DMS153 treated with DMSO at 0.1 percent for 48 hours (cell line): ENCODE measurements around the gene TROAP.
"Not testable (repeated sequence)": the region's sequence is repeated elsewhere in the genome, so short reads cannot be mapped to it uniquely, and the experiment has no call there.

Source experiments
- DNase-seq: peaks from one replicate; lab custom pipeline; 2025; ENCODE audit not compliant: unreplicated experiment; lab: John Stamatoyannopoulos, UW

The TROAP gene

DNA sequence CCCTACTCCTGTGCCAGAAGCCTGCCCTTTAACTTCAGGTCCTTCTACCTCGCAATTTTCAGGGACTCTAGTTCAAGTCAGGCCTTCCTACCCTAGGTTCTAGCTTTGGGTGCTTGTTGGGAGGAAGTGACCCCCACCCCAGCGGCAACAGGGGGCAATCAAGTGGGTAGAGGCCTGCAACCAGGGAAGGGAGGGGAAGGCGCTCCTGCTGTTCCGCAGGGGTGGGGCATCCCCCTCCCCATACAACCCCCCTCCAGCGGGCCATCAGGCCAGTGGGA is 28.3 kb upstream of the TROAP start:
- DNase-seq: no peak

DNA sequence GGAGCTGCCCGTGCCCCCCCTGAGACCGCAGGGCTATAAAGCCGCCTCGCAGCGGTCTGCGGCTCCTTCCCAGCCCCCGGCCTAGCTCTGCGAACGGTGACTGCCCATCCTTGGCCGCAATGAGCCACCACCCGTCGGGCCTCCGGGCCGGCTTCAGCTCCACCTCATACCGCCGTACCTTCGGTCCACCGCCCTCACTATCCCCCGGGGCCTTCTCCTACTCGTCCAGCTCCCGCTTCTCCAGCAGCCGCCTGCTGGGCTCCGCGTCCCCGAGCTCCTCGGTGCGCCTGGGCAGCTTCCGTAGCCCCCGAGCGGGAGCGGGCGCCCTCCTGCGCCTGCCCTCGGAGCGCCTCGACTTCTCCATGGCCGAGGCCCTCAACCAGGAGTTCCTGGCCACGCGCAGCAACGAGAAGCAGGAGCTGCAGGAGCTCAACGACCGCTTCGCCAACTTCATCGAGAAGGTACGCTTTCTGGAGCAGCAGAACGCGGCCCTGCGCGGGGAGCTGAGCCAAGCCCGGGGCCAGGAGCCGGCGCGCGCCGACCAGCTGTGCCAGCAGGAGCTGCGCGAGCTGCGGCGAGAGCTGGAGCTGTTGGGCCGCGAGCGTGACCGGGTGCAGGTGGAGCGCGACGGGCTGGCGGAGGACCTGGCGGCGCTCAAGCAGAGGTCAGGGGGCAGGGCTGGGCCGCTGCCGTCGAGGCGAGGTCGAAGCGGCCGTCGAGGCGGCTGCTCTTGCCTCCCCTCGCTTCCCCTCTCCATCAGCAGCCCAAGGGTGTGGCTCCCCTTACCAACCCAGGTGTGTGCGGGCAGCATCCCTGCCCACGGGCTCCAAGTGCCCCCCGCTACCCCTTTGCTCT is 27.7 kb upstream of the TROAP start, which contains the start of gene PRPH:
Gene PRPH, plus strand, starts transcription at position 66 of the 855 bp plus-strand sequence. Its CDS starts 54 bp downstream, at position 120.
- DNase-seq: peak; percentile 42

DNA sequence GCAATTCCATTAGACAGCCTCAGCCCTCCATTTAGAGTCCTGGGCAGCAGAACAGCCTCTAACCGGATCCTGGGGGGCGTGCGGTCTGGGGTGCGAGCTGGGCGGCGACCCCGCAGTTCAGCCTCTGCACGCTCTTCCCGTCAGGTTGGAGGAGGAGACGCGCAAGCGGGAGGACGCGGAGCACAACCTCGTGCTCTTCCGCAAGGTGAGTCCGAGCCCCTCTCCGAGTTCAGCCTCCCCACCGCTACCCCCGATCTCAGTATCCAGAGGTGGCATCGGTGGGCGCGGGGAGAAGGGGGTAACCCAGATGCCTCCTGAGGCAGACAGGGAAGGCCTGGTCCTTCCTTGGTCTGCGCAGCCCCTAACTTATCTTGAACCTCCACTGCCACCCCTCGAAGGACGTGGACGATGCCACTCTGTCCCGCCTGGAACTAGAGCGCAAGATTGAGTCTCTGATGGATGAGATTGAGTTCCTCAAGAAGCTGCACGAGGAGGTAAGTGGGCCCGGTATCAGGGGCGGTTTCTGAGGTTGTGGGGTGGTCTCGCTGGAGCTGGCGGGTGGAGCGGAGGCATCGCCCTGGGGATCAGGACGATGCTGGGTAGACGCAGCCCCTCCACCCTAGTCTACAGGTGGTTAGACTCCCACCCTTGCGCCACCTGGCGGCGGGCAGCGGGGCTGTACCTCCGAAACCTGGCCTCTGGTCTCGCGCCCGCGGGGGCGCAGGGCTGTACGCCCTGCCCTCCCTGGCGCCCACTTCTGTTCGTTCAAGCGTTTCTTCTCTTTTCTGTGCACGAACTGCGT is 26.8 kb upstream of the TROAP start:
- DNase-seq: peak; percentile 74

DNA sequence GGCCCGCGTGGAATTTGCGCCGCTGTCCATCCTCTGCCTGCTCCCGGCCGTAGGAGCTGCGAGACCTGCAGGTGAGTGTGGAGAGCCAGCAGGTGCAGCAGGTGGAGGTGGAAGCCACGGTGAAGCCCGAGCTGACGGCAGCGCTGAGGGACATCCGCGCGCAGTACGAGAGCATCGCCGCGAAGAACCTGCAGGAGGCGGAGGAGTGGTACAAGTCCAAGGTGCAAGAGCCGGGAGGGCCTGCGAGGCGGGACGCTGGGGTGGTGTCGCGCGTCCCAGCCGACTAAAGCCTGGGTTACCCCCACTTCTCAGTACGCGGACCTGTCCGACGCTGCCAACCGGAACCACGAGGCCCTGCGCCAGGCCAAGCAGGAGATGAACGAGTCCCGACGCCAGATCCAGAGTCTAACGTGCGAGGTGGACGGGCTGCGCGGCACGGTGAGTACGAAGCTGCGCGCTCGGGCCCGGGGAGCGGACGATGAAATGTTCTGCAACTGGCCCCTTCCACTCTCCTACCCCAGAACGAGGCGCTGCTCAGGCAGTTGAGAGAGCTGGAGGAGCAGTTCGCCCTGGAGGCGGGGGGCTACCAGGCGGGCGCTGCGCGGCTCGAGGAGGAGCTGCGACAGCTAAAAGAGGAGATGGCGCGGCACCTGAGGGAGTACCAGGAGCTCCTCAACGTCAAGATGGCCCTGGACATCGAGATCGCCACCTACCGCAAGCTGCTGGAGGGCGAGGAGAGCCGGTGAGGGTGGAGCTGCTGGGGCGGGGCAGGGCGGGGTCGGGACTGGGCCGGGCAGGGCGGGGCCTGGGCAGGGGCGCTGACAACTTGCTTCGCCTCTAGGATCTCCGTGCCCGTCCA is 26.0 kb upstream of the TROAP start:
- DNase-seq: peak; percentile 68

GRCh38 chr12:49297695-49298060 is 25.4 kb upstream of the TROAP start:
- DNase-seq: no peak

GRCh38 chr12:49298160-49298559 is 24.9 kb upstream of the TROAP start:
- DNase-seq: no peak

DNA sequence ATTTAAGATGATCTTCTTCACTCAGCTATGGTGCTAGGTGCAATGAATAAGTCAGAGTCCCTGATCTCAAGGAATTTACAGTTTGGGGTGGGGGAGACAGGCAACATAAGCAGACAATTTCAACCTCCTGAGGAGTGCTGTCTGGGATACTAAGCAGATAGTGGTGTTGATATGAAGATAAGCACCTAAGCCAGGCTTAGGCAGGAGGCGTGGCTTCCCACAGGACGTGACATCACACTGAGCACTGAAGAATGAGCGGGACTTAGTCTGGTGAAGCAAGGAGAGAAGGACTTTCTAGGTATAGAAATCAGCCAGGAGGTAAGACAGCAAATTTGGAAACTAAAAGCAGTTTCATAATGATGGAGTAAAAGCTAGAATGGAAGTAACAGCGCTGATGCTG is 21.3 kb upstream of the TROAP start:
- no peak for DNase-seq

- no peak for DNase-seq
These were observed 18.9 kb upstream of the TROAP start for GRCh38 chr12:49304161-49304560.

DNA sequence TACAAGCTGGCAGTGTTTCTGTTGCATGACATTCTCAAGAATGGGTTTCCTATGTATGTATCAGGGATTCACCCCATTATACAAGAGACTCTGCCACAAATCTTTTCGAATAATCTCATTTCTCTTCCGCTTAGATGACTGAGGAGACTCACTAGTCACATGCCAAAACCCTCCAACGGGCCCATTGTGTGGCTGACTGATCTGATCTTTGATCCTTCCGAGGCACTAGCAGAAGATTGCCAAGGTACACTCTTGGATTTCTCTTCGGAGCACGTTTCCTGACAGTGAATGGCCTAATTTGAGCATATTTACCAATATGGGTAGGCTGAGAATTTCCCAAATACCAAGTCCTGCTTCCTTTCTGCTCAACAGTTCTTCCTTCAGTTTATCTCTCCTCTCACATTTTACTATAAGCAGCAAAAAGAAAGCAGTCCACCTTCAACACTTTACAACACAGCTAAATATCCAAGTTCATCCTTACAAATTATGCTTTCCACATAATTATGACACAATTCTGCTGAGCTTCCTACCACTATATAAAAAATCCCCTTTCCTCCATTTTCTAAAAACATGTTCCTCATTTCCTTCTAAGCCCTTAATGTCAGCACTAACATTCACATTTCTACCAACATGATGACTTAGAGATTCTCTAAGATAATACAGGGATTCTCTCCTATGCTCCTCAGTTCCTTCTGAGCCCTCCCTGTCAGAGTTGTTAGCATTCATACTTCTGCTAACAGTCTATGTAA is 17.1 kb upstream of the TROAP start:
- DNase-seq: no peak

DNA sequence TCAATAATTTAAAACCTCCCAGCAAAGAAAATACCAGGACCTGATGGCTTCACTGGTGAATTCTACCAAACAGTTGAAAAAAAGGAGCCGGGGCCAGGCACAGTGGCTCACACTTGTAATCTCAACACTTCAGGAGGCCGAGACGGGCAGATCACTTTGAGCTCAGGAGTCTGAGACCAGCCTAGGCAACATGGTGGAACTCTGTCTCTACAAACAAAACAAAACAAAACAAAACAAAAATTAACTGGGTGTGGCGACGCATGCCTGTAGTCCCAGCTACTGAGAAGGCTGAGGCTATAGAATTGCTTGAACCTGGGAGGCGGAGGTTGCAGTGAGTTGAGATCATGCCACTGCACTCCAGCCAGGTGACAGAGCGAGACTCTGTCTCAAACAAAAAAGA is 13.7 kb upstream of the TROAP start:
- DNase-seq: no peak

DNA sequence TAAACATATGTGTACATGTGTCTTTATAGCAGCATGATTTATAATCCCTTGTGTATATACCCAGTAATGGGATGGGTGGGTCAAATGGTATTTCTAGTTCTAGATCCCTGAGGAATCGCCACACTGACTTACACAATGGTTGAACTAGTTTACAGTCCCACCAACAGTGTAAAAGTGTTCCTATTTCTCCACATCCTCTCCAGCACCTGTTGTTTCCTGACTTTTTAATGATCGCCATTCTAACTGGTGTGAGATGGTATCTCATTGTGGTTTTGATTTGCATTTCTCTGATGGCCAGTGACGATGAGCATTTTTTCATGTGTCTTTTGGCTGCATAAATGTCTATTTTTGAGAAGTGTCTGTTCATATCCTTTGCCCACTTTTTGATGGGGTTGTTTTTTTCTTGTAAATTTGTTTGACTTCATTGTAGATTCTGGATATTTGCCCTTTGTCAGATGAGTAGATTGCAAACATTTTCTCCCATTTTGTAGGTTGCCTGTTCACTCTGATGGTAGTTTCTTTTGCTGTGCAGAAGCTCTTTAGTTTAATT is 12.5 kb upstream of the TROAP start:
- DNase-seq: not testable (repeated sequence)

- no peak for DNase-seq
These were observed 8.2 kb upstream of the TROAP start for GRCh38 chr12:49314811-49315210.

GRCh38 chr12:49317118-49317517 is 5.9 kb upstream of the TROAP start:
- not testable (repeated sequence) for DNase-seq

DNA sequence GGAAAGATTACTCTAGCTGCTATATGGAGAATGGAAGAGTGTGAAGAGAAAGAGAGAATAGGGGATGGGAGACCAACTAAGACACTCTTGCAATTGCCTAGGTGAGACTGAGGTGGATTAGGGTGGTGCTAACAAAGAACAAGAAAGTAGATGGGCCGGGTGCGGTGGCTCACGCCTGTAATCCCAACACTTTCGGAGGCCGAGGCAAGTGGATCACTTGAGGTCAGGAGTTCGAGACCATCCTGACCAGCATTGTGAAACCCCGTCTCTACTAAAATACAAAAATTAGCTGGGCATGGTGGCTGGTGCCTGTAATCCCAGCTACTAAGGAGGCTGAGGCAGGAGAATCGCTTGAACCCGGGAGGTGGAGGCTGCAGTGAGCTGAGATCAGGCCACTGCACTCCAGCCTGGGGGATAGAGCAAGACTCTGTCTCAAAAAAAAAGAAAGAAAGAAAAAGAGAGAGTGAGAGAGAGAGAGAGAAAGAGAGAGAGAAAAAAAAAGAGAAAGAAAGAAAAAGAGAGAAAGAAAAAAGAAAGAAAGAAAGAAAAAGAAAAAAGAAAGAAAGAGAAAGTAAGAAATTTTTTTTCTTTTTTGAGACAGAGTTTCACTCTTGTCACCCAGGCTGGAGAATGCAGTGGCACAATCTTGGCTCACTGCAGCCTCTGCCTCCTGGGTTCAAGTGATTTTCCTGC is 2.5 kb upstream of the TROAP start:
- DNase-seq: not testable (repeated sequence)

DNA sequence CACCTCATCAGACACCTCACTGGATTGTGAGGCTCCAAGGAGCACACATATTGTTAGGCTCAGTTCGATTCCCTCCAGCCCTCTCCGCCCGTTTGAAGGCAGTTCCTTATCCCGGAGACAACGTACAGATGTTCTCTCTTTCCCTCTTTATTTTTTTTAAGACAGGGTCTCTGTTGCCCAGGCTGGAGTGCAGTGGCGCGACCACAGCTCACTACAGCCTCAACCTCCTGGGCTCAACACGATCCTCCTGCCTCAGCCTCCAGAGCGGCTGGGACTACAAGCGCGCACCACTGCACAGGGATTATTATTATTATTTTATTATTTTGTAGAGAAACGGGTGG is 718 bp upstream of the TROAP start:
- DNase-seq: no peak

GRCh38 chr12:49323524-49324097 is 556 bp downstream of the TROAP start:
- no peak for DNase-seq

DNA sequence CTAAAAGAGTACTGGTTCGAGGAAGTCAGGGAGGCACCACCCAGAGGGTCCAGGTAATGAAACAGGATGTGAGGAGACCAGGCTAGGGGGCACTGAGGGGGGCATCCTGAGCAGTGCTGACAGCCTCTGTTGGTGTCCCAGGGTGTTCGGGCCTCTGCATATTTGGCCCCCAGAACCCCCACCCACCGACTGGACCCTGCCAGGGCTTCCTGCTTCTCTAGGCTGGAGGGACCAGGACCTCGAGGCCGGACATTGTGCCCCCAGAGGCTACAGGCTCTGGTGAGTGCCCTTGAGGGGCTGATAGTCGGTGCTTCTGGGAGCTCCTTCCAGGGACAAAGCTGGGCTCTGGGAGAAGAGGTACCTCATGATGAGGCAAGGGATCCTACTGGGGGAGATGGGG is 2.6 kb downstream of the TROAP start:
- DNase-seq: no peak

GRCh38 chr12:49327368-49327767 is 4.3 kb downstream of the TROAP start:
- no peak for DNase-seq

- DNase-seq: no peak
These were observed 4.8 kb downstream of the TROAP start for GRCh38 chr12:49327887-49328286.

DNA sequence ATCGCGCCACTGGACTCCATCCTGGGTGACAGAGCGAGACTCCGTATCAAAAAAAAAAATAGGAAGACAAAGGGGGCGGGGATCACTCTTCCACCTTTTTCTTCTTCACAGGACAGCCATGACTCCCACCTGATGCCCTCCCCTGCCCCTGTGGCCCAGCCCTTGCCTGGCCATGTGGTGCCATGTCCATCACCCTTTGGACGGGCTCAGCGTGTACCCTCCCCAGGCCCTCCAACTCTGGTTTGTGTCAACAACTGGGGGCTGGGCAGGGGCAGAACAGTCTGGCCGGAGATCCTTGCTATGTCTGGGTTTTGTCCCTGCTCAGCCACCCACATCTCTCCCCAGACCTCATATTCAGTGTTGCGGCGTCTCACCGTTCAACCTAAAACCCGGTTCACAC is 5.8 kb downstream of the TROAP start:
- no peak for DNase-seq
